Medulla oblongata (tissue), 1 donor: ENCODE results near the gene GALE.

Experiments used
- DNase-seq: peaks from one replicate; pipeline ENCODE4 v3.0.0-alpha.2; 2015; ENCODE audit errors: extremely low spot score

GALE gene

GRCh38 chr1:23751815-23752200 is 48.7 kb downstream of the GALE start:
- no peak for DNase-seq

GRCh38 chr1:23751050-23751814 is 49.3 kb downstream of the GALE start:
- peak; percentile 44 for DNase-seq

GRCh38 chr1:23748016-23748415 is 52.5 kb downstream of the GALE start:
- no peak for DNase-seq
